Activated naive CD8-positive, alpha-beta T cell treated with anti-CD3 and anti-CD28 coated beads, Interleukin-2, amount 50 U/mL, for 24 hours (primary cell): ENCODE data around the gene SPRED2.
A peak's percentile ranks its signal among the peaks of the same experiment; 100 is the strongest.

Experiments
- ATAC-seq: fragments of 150-1000 bp; cut with Tn5 transposase; one replicate; pipeline ENCODE4 v1.10.0; 2021
- DNase-seq: peaks from one replicate; pipeline ENCODE4 v3.0.0; 2021
- H3K27ac Mint-ChIP-seq: one replicate; pipeline ENCODE4 v1.8.0; 2021; ENCODE audit warnings: mild to moderate bottlenecking, mixed read lengths
- H3K27me3 Mint-ChIP-seq: one replicate; pipeline ENCODE4 v1.8.0; 2021; ENCODE audit warnings: mixed read lengths
- H3K36me3 Mint-ChIP-seq: one replicate; pipeline ENCODE4 v1.8.0; 2021; ENCODE audit warnings: low read depth, mixed read lengths
- H3K4me1 Mint-ChIP-seq: one replicate; pipeline ENCODE4 v1.8.0; 2021; ENCODE audit warnings: mixed read lengths
- H3K4me3 Mint-ChIP-seq: one replicate; pipeline ENCODE4 v1.8.0; 2021; ENCODE audit warnings: mild to moderate bottlenecking, moderate library complexity, mixed read lengths
- H3K9me3 Mint-ChIP-seq: one replicate; pipeline ENCODE4 v1.8.0; 2021; ENCODE audit warnings: mixed read lengths

Gene SPRED2

DNA sequence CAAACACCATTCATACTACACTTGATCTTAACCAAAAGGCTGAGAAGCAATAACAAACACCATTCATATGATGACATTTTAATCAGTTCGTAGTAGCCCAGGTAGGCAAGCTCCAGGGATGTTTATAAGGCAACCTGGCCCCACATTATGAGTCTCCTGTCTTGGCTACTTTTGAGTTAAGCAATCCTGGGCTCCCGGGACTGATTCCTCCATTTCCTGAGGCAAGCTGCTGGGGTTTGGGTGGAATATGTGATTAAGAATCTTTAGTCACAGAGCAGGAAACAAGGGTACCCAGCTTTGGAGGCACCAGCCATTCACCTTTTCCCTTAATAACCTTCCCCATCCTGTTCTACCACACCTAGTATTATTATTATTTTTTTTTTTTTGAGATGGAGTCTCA, 24.5 kb upstream of the SPRED2 start:
- Mint-ChIP-seq H3K36me3 (no peaks in the 10 kb centered on the region), H3K4me3 (no peak overlapping the region), H3K9me3 (no peaks in the 10 kb centered on the region), H3K4me1 (no peaks in the 10 kb centered on the region), H3K27me3 (peaks cover 51% of the 10 kb centered on the region), H3K27ac (no peak overlapping the region)
- DNase-seq = no peak
- no peak for ATAC-seq

DNA sequence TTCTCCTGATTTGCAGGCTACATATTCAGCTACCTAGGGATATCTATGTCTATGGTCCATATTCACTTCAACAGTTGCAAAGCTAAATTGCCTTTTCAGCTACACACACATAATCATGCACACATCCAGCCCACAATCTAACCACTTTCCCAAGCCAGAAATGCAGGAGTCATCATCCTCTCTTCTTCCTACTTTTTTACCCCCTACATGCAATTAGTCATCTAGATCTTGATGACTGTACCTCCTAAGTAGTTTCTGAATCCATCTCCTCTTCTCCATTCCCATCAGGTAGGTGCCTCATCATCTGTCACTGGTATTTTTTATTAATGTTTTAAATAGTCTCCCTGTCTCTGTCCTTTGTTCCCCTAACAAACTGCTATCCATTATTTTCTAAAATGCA, 23.7 kb upstream of the SPRED2 start:
- H3K27me3 Mint-ChIP-seq = peaks cover 48% of the 10 kb centered on the region
- H3K27ac Mint-ChIP-seq = no peak overlapping the region
- H3K4me1 Mint-ChIP-seq = no peaks in the 10 kb centered on the region
- no peaks in the 10 kb centered on the region for H3K9me3 Mint-ChIP-seq
- ATAC-seq (peak; percentile 24), DNase-seq (no peak)
- no peaks in the 10 kb centered on the region for H3K36me3 Mint-ChIP-seq
- H3K4me3 Mint-ChIP-seq = no peak overlapping the region

DNA sequence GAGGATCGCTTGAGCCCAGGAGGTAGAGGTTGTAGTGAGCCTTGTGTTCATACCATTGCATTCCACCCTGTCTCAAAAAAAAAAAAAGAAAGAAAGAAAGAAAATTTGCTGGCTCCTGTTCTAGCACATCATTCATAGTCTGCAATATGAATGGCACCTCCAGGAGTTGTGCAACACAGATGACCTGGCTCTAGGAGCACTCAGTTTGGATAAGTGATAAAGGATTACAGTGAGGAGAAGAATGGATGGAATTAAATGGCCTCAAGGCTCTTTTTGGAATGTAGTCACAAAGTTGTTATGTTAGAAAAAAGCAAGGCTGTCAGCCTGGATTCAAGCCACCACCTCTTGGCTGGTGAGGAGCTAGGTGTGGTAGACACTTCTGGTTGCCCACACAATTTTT, 21.5 kb upstream of the SPRED2 start:
- H3K36me3 Mint-ChIP-seq = no peaks in the 10 kb centered on the region
- no peaks in the 10 kb centered on the region for H3K4me1 Mint-ChIP-seq
- DNase-seq (no peak), ATAC-seq (no peak)
- no peaks in the 10 kb centered on the region for H3K9me3 Mint-ChIP-seq
- H3K27ac Mint-ChIP-seq = no peak overlapping the region
- no peak overlapping the region for H3K4me3 Mint-ChIP-seq
- peaks cover 43% of the 10 kb centered on the region for H3K27me3 Mint-ChIP-seq

DNA sequence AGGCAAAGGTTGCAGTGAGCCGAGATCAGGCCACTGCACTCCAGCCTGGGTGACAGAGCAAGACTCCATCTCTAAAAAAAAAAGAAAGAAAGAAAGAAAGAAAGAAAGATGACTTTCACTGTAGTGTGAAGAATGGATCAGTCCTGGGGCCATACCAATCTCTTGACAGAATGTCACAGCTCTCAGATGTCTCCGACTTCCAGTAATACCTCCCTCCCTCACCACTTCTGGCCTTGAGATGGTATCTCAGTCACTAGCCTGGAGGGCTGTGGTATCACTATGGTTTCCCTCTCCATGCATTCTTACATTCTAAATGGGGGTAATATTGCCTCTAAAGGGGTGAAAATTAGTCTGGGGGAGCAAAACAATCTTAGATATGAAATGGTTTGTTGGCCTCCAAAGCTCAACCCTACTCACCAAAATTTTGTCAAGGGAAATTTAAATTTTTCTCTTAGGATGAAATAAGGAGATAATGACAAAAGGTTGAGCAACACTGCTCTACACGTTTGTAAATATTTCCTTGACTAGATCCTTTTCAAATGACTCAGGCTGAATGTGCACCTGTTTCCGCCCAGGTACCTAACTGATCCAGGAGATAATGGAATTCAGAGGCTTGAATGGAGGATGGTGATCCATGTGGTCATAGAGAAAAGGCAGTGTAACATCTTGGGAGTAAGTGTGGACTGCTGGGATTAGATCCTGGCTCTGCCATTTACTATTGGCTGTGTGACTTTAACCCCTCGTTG, 19.9 kb upstream of the SPRED2 start:
- no peaks in the 10 kb centered on the region for H3K4me1 Mint-ChIP-seq
- H3K4me3 Mint-ChIP-seq = no peak overlapping the region
- ATAC-seq = no peak
- no peaks in the 10 kb centered on the region for H3K36me3 Mint-ChIP-seq
- no peak overlapping the region for H3K27ac Mint-ChIP-seq
- H3K9me3 Mint-ChIP-seq = no peaks in the 10 kb centered on the region
- peaks cover 46% of the 10 kb centered on the region for H3K27me3 Mint-ChIP-seq
- DNase-seq = no peak

DNA sequence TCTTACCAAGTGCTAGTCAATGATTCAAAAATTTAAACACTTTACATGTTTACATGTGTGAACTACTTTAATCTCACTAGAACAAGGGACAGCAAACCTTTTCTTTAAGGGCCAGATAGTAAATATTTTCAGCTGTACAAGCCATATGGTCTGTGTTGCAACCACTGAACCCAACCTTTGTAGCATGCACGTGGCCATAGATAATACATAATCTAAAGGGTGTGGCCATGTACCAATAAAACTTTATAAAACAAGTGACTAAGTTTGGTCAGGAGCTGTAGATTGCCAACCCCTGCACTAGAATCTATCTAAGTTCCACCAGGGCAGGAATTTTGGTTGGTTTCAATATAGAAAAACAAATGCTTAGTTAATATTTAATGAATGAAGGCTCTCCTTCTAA, 18.4 kb upstream of the SPRED2 start:
- DNase-seq (no peak), ATAC-seq (no peak)
- Mint-ChIP-seq H3K9me3 (no peaks in the 10 kb centered on the region), H3K4me3 (no peak overlapping the region), H3K27me3 (peaks cover 49% of the 10 kb centered on the region), H3K36me3 (no peaks in the 10 kb centered on the region), H3K27ac (no peak overlapping the region), H3K4me1 (no peaks in the 10 kb centered on the region)

DNA sequence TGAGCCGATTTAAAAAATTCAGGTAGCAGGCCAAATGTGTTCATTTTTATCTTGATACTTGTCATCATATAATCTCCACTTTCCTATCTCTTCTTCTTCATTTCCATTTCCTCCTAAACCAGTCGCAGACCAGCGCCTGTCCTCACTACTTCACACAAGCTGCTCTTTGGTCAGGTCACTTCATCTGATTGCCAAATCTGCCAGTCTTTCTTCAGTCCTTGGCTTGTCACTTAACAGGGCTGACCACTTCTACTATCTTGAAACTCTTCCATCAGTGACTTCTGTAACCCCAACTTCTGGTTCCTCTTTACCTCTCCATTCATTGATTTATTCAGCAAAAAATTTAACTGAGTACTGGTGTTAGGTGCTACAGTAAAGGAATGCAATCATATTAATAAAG, 18.0 kb upstream of the SPRED2 start:
- no peaks in the 10 kb centered on the region for H3K4me1 Mint-ChIP-seq
- no peaks in the 10 kb centered on the region for H3K9me3 Mint-ChIP-seq
- no peaks in the 10 kb centered on the region for H3K36me3 Mint-ChIP-seq
- no peak overlapping the region for H3K27ac Mint-ChIP-seq
- no peak overlapping the region for H3K4me3 Mint-ChIP-seq
- DNase-seq = no peak
- no peak for ATAC-seq
- peaks cover 45% of the 10 kb centered on the region for H3K27me3 Mint-ChIP-seq

DNA sequence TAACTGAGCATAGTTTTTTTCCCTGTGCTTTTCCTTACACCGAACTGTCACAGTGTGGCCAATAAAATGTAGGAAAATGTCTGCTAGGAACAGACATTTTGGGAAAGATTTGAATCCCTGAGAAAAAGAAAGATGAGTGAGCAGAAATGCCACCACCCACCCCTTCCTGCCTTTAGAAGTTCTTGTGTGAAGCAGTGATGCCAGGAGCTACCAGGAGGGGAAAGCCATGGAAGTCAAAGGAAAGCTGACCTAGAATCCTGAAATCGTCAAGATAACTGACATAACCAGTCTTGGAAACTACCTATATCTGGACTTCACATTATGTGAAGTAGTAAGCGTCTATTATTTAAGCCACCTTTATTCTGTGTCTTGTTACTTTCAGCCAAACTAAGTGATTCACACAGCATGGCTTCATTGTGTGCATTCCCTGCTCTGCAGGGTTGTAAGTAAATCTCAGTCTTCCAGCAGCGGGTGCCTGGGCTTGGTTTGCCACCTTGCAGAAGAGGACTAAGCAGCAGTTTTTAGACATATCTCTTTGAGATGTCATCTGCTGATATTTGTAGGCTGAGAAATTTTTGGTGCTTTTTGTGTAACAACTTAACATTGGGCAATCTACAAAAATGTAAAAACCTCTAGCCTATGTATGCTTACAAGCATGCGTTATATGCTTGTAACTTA, 11.2 kb upstream of the SPRED2 start:
- H3K27ac Mint-ChIP-seq = no peak overlapping the region
- no peak overlapping the region for H3K4me3 Mint-ChIP-seq
- no peaks in the 10 kb centered on the region for H3K36me3 Mint-ChIP-seq

DNA sequence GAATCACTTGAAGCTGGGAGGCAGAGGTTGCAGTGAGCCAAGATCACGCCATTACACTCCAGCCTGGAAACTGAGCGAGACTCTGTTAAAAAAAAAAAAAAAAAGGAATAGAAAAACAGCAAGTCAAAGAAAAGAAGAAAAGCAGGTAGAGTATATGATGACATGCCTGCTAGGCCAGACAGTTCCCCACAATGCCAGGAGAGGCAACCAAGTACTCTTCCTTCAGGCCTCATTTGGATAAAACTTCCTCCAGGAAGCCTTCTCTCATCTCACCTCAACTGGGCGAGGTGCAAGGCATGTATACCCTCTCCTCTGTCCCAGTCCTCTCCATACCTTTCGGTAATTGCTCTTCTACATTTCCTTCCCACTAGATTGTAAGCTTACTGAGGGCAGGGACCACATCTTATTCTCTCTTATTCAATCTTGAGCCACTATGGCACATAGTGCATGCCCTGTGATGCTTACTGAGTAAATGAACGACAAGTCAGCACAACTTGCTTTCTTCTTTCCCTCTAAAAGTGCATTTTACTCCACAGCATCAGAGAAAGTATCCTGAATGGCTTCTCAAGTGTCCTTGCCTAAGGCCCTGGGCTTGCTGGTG, 10.1 kb upstream of the SPRED2 start:
- Mint-ChIP-seq H3K4me1 (no peaks in the 10 kb centered on the region), H3K9me3 (no peaks in the 10 kb centered on the region), H3K4me3 (no peak overlapping the region), H3K27ac (no peak overlapping the region), H3K27me3 (peaks cover 39% of the 10 kb centered on the region), H3K36me3 (no peaks in the 10 kb centered on the region)
- DNase-seq (no peak), ATAC-seq (no peak)

More for the DNA sequence above, 11.2 kb upstream of the SPRED2 start:
- no peaks in the 10 kb centered on the region for H3K4me1 Mint-ChIP-seq
- peaks cover 32% of the 10 kb centered on the region for H3K27me3 Mint-ChIP-seq
- no peaks in the 10 kb centered on the region for H3K9me3 Mint-ChIP-seq
- no peak for DNase-seq
- no peak for ATAC-seq

DNA sequence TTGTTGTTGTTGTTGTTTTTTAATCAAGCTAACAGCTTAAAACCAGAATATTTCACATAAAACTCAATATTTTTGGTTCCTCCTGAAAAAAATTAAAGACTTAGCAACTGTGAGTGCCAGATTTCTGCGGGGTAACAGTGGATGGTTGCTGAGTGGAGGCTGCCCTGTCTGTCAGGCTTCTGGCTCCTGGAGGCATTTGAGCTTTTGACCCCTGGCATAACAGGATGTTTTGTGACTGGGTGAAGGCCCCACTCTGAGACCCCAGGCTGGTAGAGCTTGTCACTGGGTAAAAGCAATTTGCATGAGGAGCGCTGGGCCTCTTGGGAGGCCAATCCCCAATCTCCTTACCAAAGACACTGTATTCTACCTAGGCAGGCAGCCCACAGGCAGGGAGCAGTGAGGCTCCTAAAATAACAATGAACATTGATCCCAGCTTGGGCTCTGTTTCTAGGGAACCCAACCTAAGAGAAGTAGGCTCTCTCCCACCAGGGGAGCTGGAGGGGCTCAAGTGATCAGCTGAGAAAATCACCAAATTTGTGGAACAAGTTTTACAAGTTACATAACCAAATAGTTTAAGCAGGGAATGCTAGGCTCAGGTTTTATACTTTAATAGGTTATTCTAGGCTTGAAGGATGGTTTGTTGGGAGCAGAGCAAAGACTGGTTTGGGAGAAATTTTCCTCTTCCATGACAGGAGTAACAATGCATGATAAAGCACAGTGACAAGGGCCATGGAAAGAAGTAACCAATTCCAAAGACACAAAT, 5.9 kb upstream of the SPRED2 start:
- peaks cover 56% of the 10 kb centered on the region for H3K27me3 Mint-ChIP-seq
- no peaks in the 10 kb centered on the region for H3K36me3 Mint-ChIP-seq
- H3K4me1 Mint-ChIP-seq = peaks cover 19% of the 10 kb centered on the region
- no peak overlapping the region for H3K27ac Mint-ChIP-seq
- DNase-seq (no peak), ATAC-seq (no peak)
- H3K9me3 Mint-ChIP-seq = no peaks in the 10 kb centered on the region
- no peak overlapping the region for H3K4me3 Mint-ChIP-seq

DNA sequence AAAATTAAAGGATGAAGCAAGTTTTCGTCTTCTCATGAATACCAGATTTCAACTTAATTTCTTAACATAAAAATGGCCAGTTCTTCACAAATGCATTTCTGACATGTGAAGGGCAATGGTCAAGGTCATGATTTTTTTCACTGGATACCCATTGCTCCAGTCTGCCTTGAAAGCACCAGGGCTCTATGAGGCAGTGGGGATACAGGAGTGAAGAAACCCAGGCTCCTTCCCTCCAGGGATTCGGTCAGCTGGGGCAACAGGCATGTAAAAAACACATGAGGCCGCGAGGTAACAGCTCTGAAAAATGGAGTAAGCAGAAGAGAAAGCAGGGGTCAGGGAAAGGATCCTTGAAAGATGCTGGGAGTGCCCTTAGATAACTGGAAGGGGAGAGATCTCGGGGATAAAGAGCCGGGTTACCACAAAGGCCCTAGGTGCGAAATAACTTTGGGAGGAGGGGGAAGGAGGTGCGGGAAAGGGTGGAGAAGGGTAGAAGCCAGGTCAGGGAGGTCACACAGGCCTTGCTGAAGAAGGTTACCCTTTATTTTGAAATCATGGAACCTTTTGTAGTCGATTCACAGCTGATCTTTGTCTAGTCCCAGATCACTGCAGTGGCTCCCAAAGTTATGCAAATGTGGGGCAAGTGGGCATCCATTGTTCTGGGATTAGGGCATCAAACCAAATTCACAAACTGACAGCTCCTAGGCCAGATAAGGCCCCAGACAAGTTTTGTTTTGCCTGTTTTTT, 5.2 kb upstream of the SPRED2 start:
- Mint-ChIP-seq H3K4me3 (peak overlapping the region; percentile 88), H3K9me3 (no peaks in the 10 kb centered on the region), H3K36me3 (no peaks in the 10 kb centered on the region), H3K4me1 (peaks cover 23% of the 10 kb centered on the region), H3K27ac (no peak overlapping the region), H3K27me3 (peaks cover 58% of the 10 kb centered on the region)
- DNase-seq (no peak), ATAC-seq (no peak)

DNA sequence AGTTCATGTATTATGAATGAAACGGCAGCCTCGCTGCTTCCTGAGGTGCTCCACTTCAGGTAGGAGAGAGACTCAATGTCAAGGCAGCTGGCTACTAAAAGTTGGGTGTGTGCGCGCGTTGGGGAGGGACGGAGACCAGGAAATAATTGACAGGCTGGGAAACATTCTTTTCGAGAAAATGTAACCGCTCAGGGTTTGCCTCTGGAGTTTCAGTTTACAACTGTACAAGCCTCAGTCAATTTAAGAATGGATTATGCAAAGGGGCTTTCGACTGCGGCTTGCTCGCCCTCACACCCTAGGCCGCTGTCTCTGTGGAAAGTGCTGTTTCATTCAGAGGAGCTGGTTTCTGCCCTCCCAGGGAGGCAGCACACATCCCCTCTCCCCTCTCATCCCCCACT, 4.4 kb upstream of the SPRED2 start:
- ATAC-seq = peak; percentile 78

DNA sequence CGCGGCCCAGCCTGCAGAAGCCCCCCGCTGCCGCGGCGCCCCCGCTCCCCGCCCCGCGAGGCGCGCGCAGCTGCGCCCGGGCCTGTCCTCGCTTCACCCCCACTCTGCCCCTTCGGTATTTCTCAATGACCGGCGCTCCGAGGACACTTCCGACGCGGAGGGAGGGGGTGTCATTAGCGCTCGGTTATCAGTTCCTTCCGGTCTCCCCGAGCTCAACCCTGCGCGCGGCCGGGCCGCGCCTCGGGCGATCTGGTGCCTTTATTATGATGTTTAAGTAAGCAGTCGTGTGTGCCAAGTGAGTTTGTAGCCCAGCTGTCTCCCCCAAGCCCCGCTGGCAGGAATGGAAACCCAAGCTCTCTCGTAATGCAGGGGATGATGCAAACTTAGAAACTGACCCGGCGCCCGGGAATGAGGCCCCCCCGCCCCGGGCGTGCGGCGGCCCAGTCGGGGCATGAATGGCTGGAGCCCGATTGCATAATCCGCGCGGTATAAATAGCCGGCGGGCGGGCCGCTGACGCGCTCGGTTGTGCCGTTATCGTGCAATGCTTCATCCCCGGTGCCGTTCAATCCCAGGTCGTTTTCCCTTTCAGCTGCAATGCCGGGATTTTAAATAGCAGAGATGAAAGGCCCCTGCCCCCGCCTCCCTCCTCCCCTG, 3.9 kb upstream of the SPRED2 start:
- no peak for ATAC-seq
- peak overlapping the region; percentile 77 for H3K27ac Mint-ChIP-seq
- H3K27me3 Mint-ChIP-seq = peaks cover 57% of the 10 kb centered on the region
- no peaks in the 10 kb centered on the region for H3K9me3 Mint-ChIP-seq
- peak; percentile 42 for DNase-seq
- peaks cover 24% of the 10 kb centered on the region for H3K4me1 Mint-ChIP-seq
- peak overlapping the region; percentile 88 for H3K4me3 Mint-ChIP-seq
- H3K36me3 Mint-ChIP-seq = no peaks in the 10 kb centered on the region

More for the DNA sequence above, 4.4 kb upstream of the SPRED2 start:
- peak overlapping the region; percentile 88 for H3K4me3 Mint-ChIP-seq
- peak; percentile 57 for DNase-seq
- H3K9me3 Mint-ChIP-seq = no peaks in the 10 kb centered on the region
- peaks cover 24% of the 10 kb centered on the region for H3K4me1 Mint-ChIP-seq
- H3K27me3 Mint-ChIP-seq = peaks cover 59% of the 10 kb centered on the region
- peak overlapping the region; percentile 77 for H3K27ac Mint-ChIP-seq
- no peaks in the 10 kb centered on the region for H3K36me3 Mint-ChIP-seq

DNA sequence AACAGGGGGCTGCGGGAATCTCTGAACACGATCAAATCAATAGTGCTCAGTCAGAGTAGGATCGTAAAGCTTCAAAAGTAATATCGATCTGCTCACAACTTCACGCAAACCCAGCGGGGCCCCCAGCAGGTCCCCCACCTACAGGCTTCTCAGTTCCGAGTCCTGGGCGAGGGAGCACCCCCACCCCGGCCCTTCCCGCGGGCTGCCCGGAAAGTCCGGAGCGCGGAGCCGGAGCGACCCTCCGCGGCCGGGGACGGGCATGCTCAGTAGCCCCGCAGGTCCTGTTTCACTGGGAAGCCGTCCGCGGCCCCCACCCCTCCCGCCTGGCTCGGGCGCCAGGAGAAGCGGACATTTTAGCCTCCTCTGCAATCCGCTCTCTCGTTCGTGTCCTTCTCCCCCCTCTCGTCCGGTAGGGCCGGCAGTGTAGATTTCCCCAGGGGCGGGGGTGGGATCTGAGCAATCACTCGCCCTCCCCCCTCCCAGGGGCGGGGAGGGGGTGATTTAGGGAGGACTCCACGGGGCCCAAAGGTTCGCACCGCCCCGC, 3.3 kb upstream of the SPRED2 start:
- Mint-ChIP-seq H3K9me3 (no peaks in the 10 kb centered on the region), H3K27me3 (peaks cover 57% of the 10 kb centered on the region), H3K4me3 (peak overlapping the region; percentile 88), H3K27ac (no peak overlapping the region), H3K36me3 (no peaks in the 10 kb centered on the region), H3K4me1 (peaks cover 24% of the 10 kb centered on the region)
- peak; percentile 64 for DNase-seq
- peak; percentile 23 for ATAC-seq
